HepG2 (cell line): ENCODE measurements around the gene CDC27. TPM values are rescaled to one million over a fixed set of nuclear protein-coding genes. Genes with fewer than 3 reads are reported as not detected.

Experiments
- GABPA ChIP-seq, 2 experiments: IDR thresholded peaks; 2 replicates each; pipeline ENCODE4 v1.6.1; 2011 to 2016; ENCODE audit warnings: low read depth in 2 of 2, low read length in 1 of 2, missing biosample characterization in 1 of 2, missing genetic modification characterization in 1 of 2
- HMGXB4 ChIP-seq, 2 experiments: sonication (generic) in 1 of 2; formaldehyde crosslinking in 1 of 2; IDR thresholded peaks; 2 replicates each; pipeline versions ENCODE4 v1.4.0 to v1.6.1; 2018 to 2020; ENCODE audit warnings: missing genetic modification reagents in 2 of 2, borderline replicate concordance in 1 of 2, low read depth in 1 of 2, mild to moderate bottlenecking in 1 of 2, missing biosample characterization in 1 of 2
- JUND ChIP-seq: sonication (generic); formaldehyde crosslinking; IDR thresholded peaks from 2 replicates; pipeline ENCODE4 v1.8.0; 2022; ENCODE audit warnings: mild to moderate bottlenecking, missing genetic modification reagents
- MAFK ChIP-seq, 2 experiments: IDR thresholded peaks in 1 of 2; conservative IDR thresholded peaks in 1 of 2; 2 replicates each; pipeline ENCODE4 v1.6.1; 2011; ENCODE audit warnings: improper control_type of control experiment in 2 of 2, low read length in 2 of 2
- MXD3 ChIP-seq: IDR thresholded peaks from 2 replicates; pipeline ENCODE4 v1.6.1; 2016; ENCODE audit warnings: mild to moderate bottlenecking, missing biosample characterization, missing genetic modification reagents
- NFYC ChIP-seq: IDR thresholded peaks from 2 replicates; pipeline ENCODE4 v1.6.1; 2016; ENCODE audit warnings: missing genetic modification reagents, missing compliant biosample characterization
- RBM39 ChIP-seq: fragments of 200-400 bp; formaldehyde crosslinking; IDR thresholded peaks from one replicate; pipeline ENCODE4 v1.6.1; 2018; ENCODE audit warnings: antibody characterized with exemption, mild to moderate bottlenecking, low read depth, low read length; ENCODE audit not compliant: poor library complexity, severe bottlenecking
- SPEN ChIP-seq: sonication (generic); formaldehyde crosslinking; IDR thresholded peaks from 2 replicates; pipeline ENCODE4 v1.5.1; 2020; ENCODE audit warnings: low read depth, mild to moderate bottlenecking, missing genetic modification reagents
- TEAD2 ChIP-seq: sonication (generic); formaldehyde crosslinking; IDR thresholded peaks from 2 replicates; pipeline ENCODE4 v1.9.0; 2021; ENCODE audit warnings: missing genetic modification reagents
- ZBTB44 ChIP-seq: sonication (generic); formaldehyde crosslinking; IDR thresholded peaks from 2 replicates; pipeline ENCODE4 v1.4.0; 2020; ENCODE audit warnings: missing genetic modification reagents
- ZHX2 ChIP-seq, 2 experiments: sonication (generic) in 1 of 2; formaldehyde crosslinking in 1 of 2; IDR thresholded peaks; 2 replicates each; pipeline versions ENCODE4 v1.6.1 to v1.9.0; 2014 to 2022; ENCODE audit warnings: antibody characterized with exemption in 1 of 2, borderline replicate concordance in 1 of 2, inconsistent platforms in 1 of 2, low read depth in 1 of 2, missing genetic modification reagents in 1 of 2
- ZNF335 ChIP-seq: sonication (generic); formaldehyde crosslinking; IDR thresholded peaks from 2 replicates; pipeline ENCODE4 v1.4.0; 2020; ENCODE audit warnings: missing genetic modification reagents
- ZNF724P ChIP-seq: sonication (generic); formaldehyde crosslinking; IDR thresholded peaks from 2 replicates; pipeline ENCODE4 v1.8.0; 2022; ENCODE audit warnings: missing genetic modification reagents, borderline replicate concordance
- ZNF784 ChIP-seq: sonication (generic); formaldehyde crosslinking; IDR thresholded peaks from 2 replicates; pipeline ENCODE4 v1.5.1; 2020; ENCODE audit warnings: missing genetic modification reagents, mild to moderate bottlenecking, borderline replicate concordance
- ZNF788 ChIP-seq: sonication (generic); formaldehyde crosslinking; IDR thresholded peaks from 2 replicates; pipeline ENCODE4 v1.5.0; 2020; ENCODE audit warnings: mild to moderate bottlenecking, missing genetic modification reagents, borderline replicate concordance
- ZNF850 ChIP-seq: sonication (generic); formaldehyde crosslinking; conservative IDR thresholded peaks from 2 replicates; pipeline ENCODE4 v1.9.0; 2021; ENCODE audit warnings: mild to moderate bottlenecking, missing genetic modification reagents
- polyA plus RNA-seq, 8 experiments: library from polyadenylated mRNA; depleted of rRNA in 3 of 8; stranded (reverse) in 7 of 8; unstranded in 1 of 8; fragments of >200 nt; fragmentation: Illumina TruSeq in 4 of 8; extraction: Trizol in 4 of 8; gene quantifications; 2 replicates each; pipeline versions ENCODE4 v1.2.1 to v1.2.3, GENCODE V29; 2011 to 2016; ENCODE audit warnings: low read depth in 4 of 8, missing spikeins in 1 of 8, mixed read lengths in 1 of 8; ENCODE audit not compliant: insufficient read depth in 1 of 8
- total RNA-seq, 5 experiments: library from RNA; depleted of rRNA; stranded (reverse); fragments of >200 nt; fragmentation: Illumina TruSeq; extraction: Trizol; gene quantifications; 2 replicates each; pipeline ENCODE4 v1.2.3, GENCODE V29; 2016; ENCODE audit warnings: low read depth in 1 of 5

The CDC27 gene
- total and polyA plus RNA-seq, 2 of the 13 experiments (the other 11 are each of a cell fraction or from before 2014, with no cell fraction given) = 80.7 to 102 TPM

GRCh38 chr17:47099987-47100711 is 88.9 kb downstream of the CDC27 start (continued):
- TF ChIP-seq ZHX2 (IDR thresholded peaks at IDR 0.05; ENCODE audit: low read depth) (peak; percentile 36; the same call in 1 of the 2 replicates), ZHX2 (CRISPR knock-in tag; IDR thresholded peaks at IDR 0.05; ENCODE audit: borderline replicate concordance) (no peak), ZBTB44 (no peak), SPEN (CRISPR knock-in tag) (peak; percentile 54; the same call in 1 of the 2 replicates), ZNF335 (CRISPR knock-in tag) (peak; percentile 54; the same call in 1 of the 2 replicates), ZNF788 (peak; percentile 57; the same call in 1 of the 2 replicates), NFYC (CRISPR knock-in tag) (peak; percentile 100), MAFK (conservative IDR thresholded peaks at IDR 0.05 in 1 of 2, IDR thresholded peaks at IDR 0.05 in 1 of 2; ENCODE audit: low read length in 2 of 2) (no peak), ZNF784 (CRISPR knock-in tag) (peak; percentile 59; the same call in 1 of the 2 replicates), MXD3 (CRISPR knock-in tag) (peak; percentile 90), JUND (CRISPR knock-in tag) (no peak), HMGXB4 (CRISPR knock-in tag; IDR thresholded peaks at IDR 0.05; ENCODE audit: borderline replicate concordance in 1 of 2, low read depth in 1 of 2) (peak; percentile 78 to 83), GABPA (IDR thresholded peaks at IDR 0.05; ENCODE audit: low read depth, low read length) (peak; percentile 57), GABPA (CRISPR knock-in tag; IDR thresholded peaks at IDR 0.05; ENCODE audit: low read depth) (peak; percentile 81), TEAD2 (CRISPR knock-in tag) (no peak), RBM39 (peak; percentile 77), ZNF850 (no peak), ZNF724P (CRISPR knock-in tag) (peak; percentile 49; the same call in 1 of the 2 replicates)
